HG02610 (cell line): ENCODE data around the gene MAB21L4.

ENCODE experiments used
- ATAC-seq: cut with Tn5 transposase; IDR thresholded peaks from one replicate; pipeline ENCODE4 v1.9.1; 2021; ENCODE audit warnings: mild to moderate bottlenecking, moderate library complexity; ENCODE audit not compliant: unreplicated experiment

Gene MAB21L4

GRCh38 chr2:240895656-240896388 is at the start of gene MAB21L4:
Gene MAB21L4 (minus strand): TSS chr2:240896156. CDS start chr2:240895997, 159 bp downstream.
- no peak for ATAC-seq

GRCh38 chr2:240936106-240936505 is 40.1 kb upstream of the MAB21L4 start:
- ATAC-seq = no peak

- ATAC-seq = no peak
Observed at GRCh38 chr2:240935103-240935876, 39.3 kb upstream of the MAB21L4 start.

GRCh38 chr2:240934701-240935102 is 38.7 kb upstream of the MAB21L4 start:
- no peak for ATAC-seq

- ATAC-seq = no peak
Observed at GRCh38 chr2:240933966-240934700, 38.2 kb upstream of the MAB21L4 start.

GRCh38 chr2:240933048-240933965 is 37.4 kb upstream of the MAB21L4 start:
- ATAC-seq = no peak

- no peak for ATAC-seq
Observed at GRCh38 chr2:240932724-240933047, 36.7 kb upstream of the MAB21L4 start.

- ATAC-seq = no peak
Observed at GRCh38 chr2:240932001-240932723, 36.2 kb upstream of the MAB21L4 start.

- ATAC-seq = no peak
Observed at GRCh38 chr2:240931319-240931949, 35.5 kb upstream of the MAB21L4 start.

- no peak for ATAC-seq
Observed at GRCh38 chr2:240930631-240931318, 34.8 kb upstream of the MAB21L4 start.

- ATAC-seq = no peak
Observed at GRCh38 chr2:240930096-240930630, 34.2 kb upstream of the MAB21L4 start.

- ATAC-seq = no peak
Observed at GRCh38 chr2:240929364-240930095, 33.6 kb upstream of the MAB21L4 start.

- ATAC-seq = no peak
Observed at GRCh38 chr2:240928476-240929363, 32.8 kb upstream of the MAB21L4 start.

- no peak for ATAC-seq
Observed at GRCh38 chr2:240927390-240927781, 31.4 kb upstream of the MAB21L4 start.

- ATAC-seq = no peak
Observed at GRCh38 chr2:240926516-240927389, 30.8 kb upstream of the MAB21L4 start.
